Placental pericyte (primary cell): ENCODE measurements around the gene RIPOR2. TPM values are rescaled to one million over a fixed set of nuclear protein-coding genes. Genes with fewer than 3 reads are reported as not detected.

Experiments used
- total RNA-seq: library from RNA; depleted of rRNA; stranded (reverse); fragments of >200 nt; gene quantifications from 2 replicates; pipeline ENCODE4 v1.2.3, GENCODE V29; 2012

The RIPOR2 gene
- total RNA-seq = 0.22 and 4.9 TPM in 2 replicates

DNA sequence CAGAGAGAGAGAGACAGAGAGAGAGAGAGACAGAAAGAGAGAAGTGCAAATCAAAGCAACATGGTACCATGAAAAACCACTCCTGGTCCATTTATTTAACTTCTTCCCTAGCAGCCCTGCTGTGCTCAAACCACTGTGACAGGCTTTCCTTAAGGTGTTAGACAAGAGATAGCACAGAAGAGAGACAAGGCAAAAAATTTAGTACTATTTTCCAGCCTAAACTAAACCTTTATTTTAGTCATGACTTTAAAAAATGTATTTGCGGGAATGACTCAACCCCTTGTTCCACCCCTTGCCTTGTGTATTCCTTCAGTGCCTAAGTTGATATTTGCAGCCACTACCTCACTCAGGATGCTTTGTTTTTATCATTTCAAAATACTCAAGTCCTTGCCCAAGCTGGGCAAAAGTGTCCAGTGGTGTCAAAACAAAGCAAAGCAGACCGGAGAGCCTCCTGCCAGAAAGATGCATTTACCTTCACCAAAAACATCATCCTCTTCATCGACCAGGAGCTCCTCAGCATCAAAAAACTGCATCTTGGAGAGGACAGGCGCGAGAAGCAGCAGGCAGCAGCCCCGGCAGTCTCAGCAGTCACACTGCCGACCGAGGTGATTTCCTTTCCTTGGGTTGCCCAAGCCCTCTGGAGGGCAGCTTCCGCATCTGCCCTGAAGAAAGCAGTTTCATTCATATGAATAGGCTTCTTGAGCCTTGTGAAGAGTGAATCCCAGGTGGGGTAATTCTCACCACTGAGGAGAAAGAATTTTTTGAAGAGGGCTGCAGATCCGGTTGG lies at the start of gene RIPOR2:
RIPOR2 (minus strand) TSS at position 595 of the 787 bp plus-strand sequence; CDS start at position 533, 62 bp downstream.

DNA sequence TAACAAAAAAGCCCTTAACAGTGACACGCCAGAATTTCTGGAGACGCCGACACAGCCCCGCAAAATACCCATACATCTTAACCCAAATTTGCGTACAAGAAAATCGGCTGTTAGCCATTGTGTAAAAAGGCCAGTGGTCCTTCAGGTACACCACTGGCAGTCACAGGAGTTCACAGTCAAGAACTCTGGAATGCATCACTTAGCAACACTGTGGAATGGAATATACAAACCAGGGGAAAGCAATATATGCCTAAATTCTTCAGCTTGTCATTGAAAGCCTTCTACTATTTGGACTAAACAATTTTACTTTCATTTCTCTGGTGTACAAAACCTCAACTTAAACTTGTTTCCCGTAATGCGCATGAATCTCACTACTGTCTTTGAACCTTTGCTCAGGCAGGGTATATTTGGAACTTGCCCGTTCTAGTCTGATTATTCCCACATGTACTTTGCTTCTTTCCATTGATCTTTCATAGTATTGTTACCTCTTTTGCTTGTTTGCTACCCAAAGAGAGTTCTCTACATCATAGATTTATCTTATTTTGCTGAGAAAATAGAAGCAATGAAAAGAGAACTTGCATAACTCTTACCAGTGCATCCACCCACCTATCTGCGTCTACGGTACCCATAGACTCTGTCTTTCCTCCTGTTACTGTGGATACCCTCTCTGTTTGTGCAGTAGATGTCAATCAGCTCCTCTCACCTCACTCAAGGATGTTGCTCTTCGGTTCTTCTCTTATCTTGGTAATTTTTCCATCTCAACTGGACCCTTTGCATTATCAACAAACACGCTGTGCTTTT lies 136.8 kb downstream of the RIPOR2 start, which contains the start of gene ARMH2:
ARMH2 (minus strand) TSS at position 178 of the 801 bp plus-strand sequence; CDS start at position 118, 60 bp downstream.

GRCh38 chr6:24774696-24775519 lies 160.9 kb downstream of the RIPOR2 start, which contains the start of gene GMNN:
GMNN (plus strand) TSS chr6:24774937; CDS start chr6:24777247, 2,310 bp downstream.

Other genes with a start within 250 kb of the RIPOR2 start
- gene C6orf62, start 216.8 kb downstream of the RIPOR2 start, total RNA-seq = 159 and 163 TPM in 2 replicates
- 10.1 and 37.5 TPM in 2 replicates for gene GMNN, start 161.0 kb downstream of the RIPOR2 start, total RNA-seq
- gene ARMH2, start 137.0 kb downstream of the RIPOR2 start, total RNA-seq = not detected in 2 replicates